B cell (primary cell): Measurements from ENCODE around the gene HNF1B.

Source experiments
- CTCF ChIP-seq: fragments of 200-600 bp; IDR thresholded peaks from one replicate; pipeline ENCODE4 v1.8.0; 2022; ENCODE audit warnings: antibody characterized with exemption, mild to moderate bottlenecking
- EZH2 ChIP-seq: IDR thresholded peaks from 2 replicates; pipeline ENCODE4 v1.6.1; 2012; ENCODE audit warnings: borderline replicate concordance, low read depth, mild to moderate bottlenecking, moderate library complexity, low read length; ENCODE audit not compliant: insufficient read depth, poor library complexity, severe bottlenecking

- TF ChIP-seq EZH2 (no peak), CTCF (no peak)
Observed at GRCh38 chr17:37766971-37767370, 22.1 kb upstream of the HNF1B start.
